Ectodermal cell (in vitro differentiated cells): ENCODE data around the gene BET1L.
A peak's percentile ranks its signal among the peaks of the same experiment; 100 is the strongest.

Experiments used
- H3K27ac ChIP-seq: 2 replicates; pipeline ENCODE4 v1.7.0; 2013; ENCODE audit warnings: mild to moderate bottlenecking, low read depth, low read length; ENCODE audit not compliant: insufficient read depth, poor library complexity, severe bottlenecking
- H3K27me3 ChIP-seq: 2 replicates; pipeline ENCODE4 v1.7.0; 2013; ENCODE audit warnings: mild to moderate bottlenecking, low read length; ENCODE audit not compliant: insufficient read depth, control insufficient read depth, poor library complexity, severe bottlenecking
- H3K36me3 ChIP-seq: one replicate; pipeline ENCODE4 v1.7.0; 2013; ENCODE audit warnings: low read length; ENCODE audit not compliant: control insufficient read depth, insufficient read depth
- H3K4me1 ChIP-seq: one replicate; pipeline ENCODE4 v1.7.0; 2013; ENCODE audit warnings: low read length; ENCODE audit not compliant: control insufficient read depth, insufficient read depth
- H3K4me3 ChIP-seq: 2 replicates; pipeline ENCODE4 v1.7.0; 2013; ENCODE audit warnings: low read depth, low read length, control low read depth; ENCODE audit not compliant: insufficient read depth
- H3K9me3 ChIP-seq: 2 replicates; pipeline ENCODE4 v1.7.0; 2013; ENCODE audit warnings: mild to moderate bottlenecking, low read length, moderate library complexity; ENCODE audit not compliant: control insufficient read depth
- WGBS, 2 experiments: methylation state at CpG; one replicate each; pipeline ENCODE4 v1.1.7; 2013; ENCODE audit warnings: missing lambda C conversion rate in 2 of 2; 5-methylcytosine and 5-hydroxymethylcytosine counted together

Gene BET1L

GRCh38 chr11:218815-219593, 11.8 kb upstream of the BET1L start:
- 90 to 91% methylated on average over 29 of the region's 29 CpGs for WGBS, 2 experiments
- no peak overlapping the region for H3K27ac ChIP-seq
- H3K4me1 ChIP-seq = no peaks in the 10 kb centered on the region
- H3K9me3 ChIP-seq = no peaks in the 10 kb centered on the region
- no peaks in the 10 kb centered on the region for H3K27me3 ChIP-seq
- peaks cover 3% of the 10 kb centered on the region for H3K36me3 ChIP-seq
- no peak overlapping the region for H3K4me3 ChIP-seq

DNA sequence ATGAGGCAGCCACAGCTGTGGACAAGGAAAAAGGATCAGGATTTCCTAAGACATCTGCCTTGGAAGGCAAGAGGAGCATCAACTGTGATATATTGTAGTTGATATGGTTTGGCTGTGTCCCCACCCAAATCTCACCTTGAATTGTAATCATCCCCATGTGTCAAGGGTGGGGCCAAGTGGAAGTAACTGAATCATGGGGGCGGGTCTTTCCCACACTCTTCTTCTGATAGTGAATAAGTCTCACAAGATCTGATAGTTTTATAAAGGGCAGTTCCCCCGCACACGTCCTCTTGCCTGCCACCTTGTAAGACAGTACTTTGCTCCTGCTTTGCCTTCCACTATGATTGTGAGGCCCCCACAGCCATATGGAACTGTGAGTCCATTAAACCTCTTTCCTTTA, 10.5 kb upstream of the BET1L start:
- H3K27me3 ChIP-seq = no peaks in the 10 kb centered on the region
- H3K27ac ChIP-seq = no peak overlapping the region
- H3K9me3 ChIP-seq = no peaks in the 10 kb centered on the region
- no peaks in the 10 kb centered on the region for H3K4me1 ChIP-seq
- H3K36me3 ChIP-seq = peaks cover 12% of the 10 kb centered on the region
- 90 to 94% methylated on average over 3 of the region's 3 CpGs for WGBS, 2 experiments
- H3K4me3 ChIP-seq = no peak overlapping the region

- peaks cover 25% of the 10 kb centered on the region for H3K36me3 ChIP-seq
- 95 to 96% methylated on average over 11 of the region's 11 CpGs for WGBS, 2 experiments
- H3K27ac ChIP-seq = peak overlapping the region; percentile 2
Observed at GRCh38 chr11:216081-216974, 9.1 kb upstream of the BET1L start.

DNA sequence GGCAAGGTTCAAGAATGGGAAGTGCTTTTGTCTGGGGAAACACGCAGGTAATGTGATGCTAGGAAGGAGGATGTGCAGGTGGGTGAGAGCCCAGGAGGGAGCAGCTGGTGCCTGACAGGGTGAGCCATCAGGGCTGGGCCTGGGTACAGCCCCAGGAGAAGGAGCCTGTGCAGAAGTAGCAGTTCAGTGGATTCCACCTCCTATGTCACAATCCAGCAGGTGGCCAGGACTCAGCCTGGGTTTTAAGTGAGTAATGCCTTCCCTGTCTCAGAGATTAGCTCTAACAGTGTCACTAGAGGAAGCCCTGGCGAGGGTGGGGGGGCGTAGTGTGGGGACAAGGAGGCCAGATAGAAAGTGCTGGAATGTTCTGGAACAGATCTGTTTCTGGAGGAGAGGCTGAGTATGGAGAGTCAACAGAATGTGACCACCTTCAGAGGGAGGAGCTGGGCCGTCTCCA, 8.4 kb upstream of the BET1L start:
- peaks cover 32% of the 10 kb centered on the region for H3K36me3 ChIP-seq
- WGBS, 2 experiments = 92 to 94% methylated on average over 4 of the region's 4 CpGs
- no peak overlapping the region for H3K4me3 ChIP-seq
- H3K9me3 ChIP-seq = no peaks in the 10 kb centered on the region
- no peaks in the 10 kb centered on the region for H3K27me3 ChIP-seq
- no peak overlapping the region for H3K27ac ChIP-seq
- H3K4me1 ChIP-seq = no peaks in the 10 kb centered on the region

More at GRCh38 chr11:216081-216974, 9.1 kb upstream of the BET1L start:
- Histone ChIP-seq H3K4me1 (no peaks in the 10 kb centered on the region), H3K9me3 (no peaks in the 10 kb centered on the region), H3K27me3 (no peaks in the 10 kb centered on the region), H3K4me3 (no peak overlapping the region)

DNA sequence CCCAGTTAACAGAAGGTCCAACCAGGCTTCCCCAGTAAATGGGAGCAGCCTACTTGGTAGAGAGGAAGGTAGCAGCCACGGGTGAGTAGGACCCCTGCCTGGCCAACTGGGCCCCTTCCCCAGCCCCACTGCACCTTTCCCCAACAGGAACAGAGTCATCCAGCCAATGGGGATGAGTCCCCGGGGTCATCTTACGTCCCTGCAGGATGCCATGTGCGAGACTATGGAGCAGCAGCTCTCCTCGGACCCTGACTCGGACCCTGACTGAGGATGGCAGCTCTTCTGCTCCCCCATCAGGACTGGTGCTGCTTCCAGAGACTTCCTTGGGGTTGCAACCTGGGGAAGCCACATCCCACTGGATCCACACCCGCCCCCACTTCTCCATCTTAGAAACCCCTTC, 6.9 kb upstream of the BET1L start:
- peaks cover 36% of the 10 kb centered on the region for H3K36me3 ChIP-seq
- no peaks in the 10 kb centered on the region for H3K27me3 ChIP-seq
- no peak overlapping the region for H3K4me3 ChIP-seq
- 90 to 92% methylated on average over 7 of the region's 7 CpGs for WGBS, 2 experiments
- H3K4me1 ChIP-seq = peaks cover 7% of the 10 kb centered on the region
- no peaks in the 10 kb centered on the region for H3K9me3 ChIP-seq
- no peak overlapping the region for H3K27ac ChIP-seq

DNA sequence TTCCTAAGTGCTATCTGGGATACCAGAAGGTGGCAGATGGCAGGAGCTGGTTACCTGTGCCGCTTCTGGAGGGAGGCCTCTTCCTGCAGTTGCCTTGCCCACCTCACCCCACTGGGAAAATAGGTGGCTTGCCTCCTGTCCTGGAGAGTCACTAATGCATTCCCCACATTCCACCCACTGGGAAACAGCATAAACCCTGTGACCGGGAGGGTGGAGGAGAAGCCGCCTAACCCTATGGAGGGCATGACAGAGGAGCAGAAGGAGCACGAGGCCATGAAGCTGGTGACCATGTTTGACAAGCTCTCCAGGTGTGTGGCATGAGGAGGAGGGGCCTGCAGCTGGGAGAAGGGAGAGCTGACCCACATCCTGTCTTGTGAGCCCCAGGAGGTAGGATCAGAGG, 5.9 kb upstream of the BET1L start:
- 91 to 95% methylated on average over 4 of the region's 4 CpGs for WGBS, 2 experiments
- no peaks in the 10 kb centered on the region for H3K9me3 ChIP-seq
- H3K4me3 ChIP-seq = no peak overlapping the region
- no peak overlapping the region for H3K27ac ChIP-seq
- H3K4me1 ChIP-seq = peaks cover 7% of the 10 kb centered on the region
- peaks cover 36% of the 10 kb centered on the region for H3K36me3 ChIP-seq
- no peaks in the 10 kb centered on the region for H3K27me3 ChIP-seq

- Histone ChIP-seq H3K27me3 (no peaks in the 10 kb centered on the region), H3K4me1 (peaks cover 7% of the 10 kb centered on the region), H3K27ac (no peak overlapping the region), H3K36me3 (peaks cover 36% of the 10 kb centered on the region), H3K9me3 (no peaks in the 10 kb centered on the region), H3K4me3 (no peak overlapping the region)
- 95% methylated on average over 17 of the region's 17 CpGs for WGBS, 2 experiments
Observed at GRCh38 chr11:212150-213100, 5.2 kb upstream of the BET1L start.

DNA sequence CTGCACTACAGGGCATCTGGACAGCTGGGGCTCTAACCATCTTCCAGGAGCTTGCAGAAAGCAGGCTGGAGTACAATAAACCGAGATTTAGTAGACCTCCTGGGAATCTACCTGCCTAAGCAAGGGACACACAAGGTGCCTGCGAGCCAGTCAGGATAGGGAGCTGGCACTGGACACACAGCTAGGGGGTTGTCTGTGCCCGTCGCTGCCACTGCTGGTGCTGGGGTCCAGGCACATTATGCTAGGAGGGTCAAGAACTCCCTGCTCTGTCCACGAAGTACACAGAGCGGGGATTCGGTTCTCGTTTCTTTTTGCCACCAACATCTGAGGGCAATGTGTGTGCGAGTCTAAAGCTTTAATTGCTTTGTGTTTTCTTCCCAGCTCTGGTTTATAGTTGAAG, 4.5 kb upstream of the BET1L start:
- peaks cover 36% of the 10 kb centered on the region for H3K36me3 ChIP-seq
- H3K4me1 ChIP-seq = peaks cover 7% of the 10 kb centered on the region
- H3K27me3 ChIP-seq = no peaks in the 10 kb centered on the region
- no peaks in the 10 kb centered on the region for H3K9me3 ChIP-seq
- WGBS, 2 experiments = 91 to 92% methylated on average over 9 of the region's 9 CpGs
- no peak overlapping the region for H3K27ac ChIP-seq
- H3K4me3 ChIP-seq = no peak overlapping the region

- no peak overlapping the region for H3K27ac ChIP-seq
- no peak overlapping the region for H3K4me3 ChIP-seq
- peaks cover 36% of the 10 kb centered on the region for H3K36me3 ChIP-seq
- H3K9me3 ChIP-seq = no peaks in the 10 kb centered on the region
- 92 to 93% methylated on average over 5 of the region's 5 CpGs for WGBS, 2 experiments
- peaks cover 7% of the 10 kb centered on the region for H3K4me1 ChIP-seq
- no peaks in the 10 kb centered on the region for H3K27me3 ChIP-seq
Observed at GRCh38 chr11:211295-211694, 4.1 kb upstream of the BET1L start.
